HG03066 (cell line): Measurements from ENCODE around the gene URB2.
"Not testable (repeated sequence)": the region's sequence is repeated elsewhere in the genome, so short reads cannot be mapped to it uniquely, and the experiment has no call there.

Experiments
- ATAC-seq: cut with Tn5 transposase; IDR thresholded peaks from one replicate; pipeline ENCODE4 v1.9.1; 2021; ENCODE audit warnings: low read depth; ENCODE audit not compliant: unreplicated experiment

The URB2 gene

GRCh38 chr1:229625915-229626831 is at the start of gene URB2, which contains the start of gene TAF5L:
TSS of gene URB2 (plus strand) at chr1:229626247. CDS start at chr1:229627634, 1,387 bp downstream.
TSS of gene TAF5L (minus strand) at chr1:229626122. CDS start at chr1:229614482, 11,640 bp downstream.
- peak; percentile 73 for ATAC-seq

DNA sequence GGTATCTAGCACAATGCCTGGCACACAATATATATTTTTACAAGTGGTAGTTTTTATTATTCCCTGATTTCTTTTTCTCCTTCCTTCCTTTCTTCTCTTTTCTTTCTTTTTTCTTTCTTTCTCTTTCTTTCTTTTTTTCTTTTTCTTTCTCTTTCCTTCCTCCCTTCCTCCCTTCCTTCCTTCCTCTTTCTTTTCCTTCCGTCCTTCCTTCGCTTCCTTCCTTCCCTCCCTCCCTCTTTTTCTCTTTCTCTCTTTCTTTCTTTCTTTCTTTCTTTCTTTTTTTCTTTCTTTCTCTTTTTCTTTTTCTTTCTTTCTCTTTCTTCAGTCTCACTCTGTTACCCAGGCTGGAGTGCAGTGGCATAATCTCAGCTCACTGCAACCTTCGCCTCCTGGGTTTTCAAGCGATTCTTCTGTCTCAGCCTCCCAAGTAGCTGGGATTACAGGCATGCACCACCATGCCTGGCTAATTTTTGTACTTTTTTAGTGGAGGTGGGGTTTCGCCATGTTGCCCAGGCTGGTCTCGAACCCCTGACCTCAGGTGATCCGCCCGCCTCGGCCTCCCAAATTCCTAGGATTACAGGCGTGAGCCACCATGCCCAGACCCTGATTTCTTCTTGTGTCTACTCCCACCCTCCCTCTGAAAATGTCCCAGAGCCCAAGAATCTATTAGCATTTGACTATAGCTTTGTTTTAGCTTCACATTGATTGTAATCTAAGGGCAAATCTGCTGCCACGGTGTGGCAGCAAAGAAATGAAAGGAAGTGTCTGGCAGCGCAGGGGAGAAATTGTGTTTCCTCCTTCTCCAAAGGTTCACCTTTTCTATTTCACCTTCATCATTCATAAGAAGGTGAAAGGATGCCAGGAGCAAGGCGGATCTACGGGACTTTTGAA is 47.6 kb upstream of the URB2 start:
- ATAC-seq = peak; percentile 16

- peak; percentile 83 for ATAC-seq
Measured at GRCh38 chr1:229579059-229579673, 46.9 kb upstream of the URB2 start.

GRCh38 chr1:229581485-229581884 is 44.6 kb upstream of the URB2 start:
- ATAC-seq = no peak

GRCh38 chr1:229582011-229582694 is 43.9 kb upstream of the URB2 start:
- ATAC-seq = no peak

- no peak for ATAC-seq
Measured at GRCh38 chr1:229582715-229583114, 43.3 kb upstream of the URB2 start.

DNA sequence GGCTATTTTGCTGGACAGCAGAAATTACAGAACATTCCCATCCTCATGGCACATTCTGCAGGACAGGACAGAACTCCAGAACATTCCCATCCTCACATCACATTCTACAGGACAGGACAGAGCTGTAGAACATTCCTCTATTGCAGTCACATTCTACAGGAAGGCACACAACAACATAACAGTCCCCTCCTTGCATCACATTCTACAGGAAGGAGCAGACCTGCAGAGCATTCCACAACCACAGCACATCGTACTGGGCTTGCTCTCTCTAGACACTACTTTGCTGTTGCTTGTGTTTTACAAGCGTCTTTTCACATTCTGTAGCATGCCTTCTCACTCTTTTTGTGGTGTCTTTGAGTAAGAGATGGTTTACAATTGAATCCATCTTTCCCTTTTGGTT is 40.7 kb upstream of the URB2 start:
- ATAC-seq = no peak

GRCh38 chr1:229590119-229590518 is 35.9 kb upstream of the URB2 start:
- no peak for ATAC-seq

DNA sequence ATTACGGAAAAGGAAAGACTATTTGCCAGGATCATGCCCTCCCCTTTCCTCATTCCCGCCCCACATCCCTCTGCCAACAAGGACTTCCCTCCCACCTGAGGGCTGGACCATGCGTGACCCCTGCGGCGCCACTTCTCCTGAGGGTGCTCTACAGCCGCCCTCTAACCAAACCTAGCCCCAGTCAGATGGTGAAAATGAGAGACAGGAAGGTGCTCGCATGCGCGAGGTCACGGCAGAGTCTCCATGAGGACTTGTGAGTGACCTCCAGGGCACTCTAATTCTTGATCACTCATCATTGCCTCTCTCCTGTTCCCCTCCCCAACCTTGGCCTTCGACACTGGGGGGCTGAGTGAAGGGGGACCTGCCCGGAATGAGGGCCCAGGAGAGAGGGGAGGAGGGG is 32.2 kb upstream of the URB2 start:
- ATAC-seq = no peak

- no peak for ATAC-seq
Measured at GRCh38 chr1:229594227-229595008, 31.6 kb upstream of the URB2 start.

- ATAC-seq = not testable (repeated sequence)
Measured at GRCh38 chr1:229595876-229596275, 30.2 kb upstream of the URB2 start.

- ATAC-seq = no peak
Measured at GRCh38 chr1:229596925-229597699, 28.9 kb upstream of the URB2 start.

GRCh38 chr1:229597877-229598276 is 28.2 kb upstream of the URB2 start:
- ATAC-seq = no peak

DNA sequence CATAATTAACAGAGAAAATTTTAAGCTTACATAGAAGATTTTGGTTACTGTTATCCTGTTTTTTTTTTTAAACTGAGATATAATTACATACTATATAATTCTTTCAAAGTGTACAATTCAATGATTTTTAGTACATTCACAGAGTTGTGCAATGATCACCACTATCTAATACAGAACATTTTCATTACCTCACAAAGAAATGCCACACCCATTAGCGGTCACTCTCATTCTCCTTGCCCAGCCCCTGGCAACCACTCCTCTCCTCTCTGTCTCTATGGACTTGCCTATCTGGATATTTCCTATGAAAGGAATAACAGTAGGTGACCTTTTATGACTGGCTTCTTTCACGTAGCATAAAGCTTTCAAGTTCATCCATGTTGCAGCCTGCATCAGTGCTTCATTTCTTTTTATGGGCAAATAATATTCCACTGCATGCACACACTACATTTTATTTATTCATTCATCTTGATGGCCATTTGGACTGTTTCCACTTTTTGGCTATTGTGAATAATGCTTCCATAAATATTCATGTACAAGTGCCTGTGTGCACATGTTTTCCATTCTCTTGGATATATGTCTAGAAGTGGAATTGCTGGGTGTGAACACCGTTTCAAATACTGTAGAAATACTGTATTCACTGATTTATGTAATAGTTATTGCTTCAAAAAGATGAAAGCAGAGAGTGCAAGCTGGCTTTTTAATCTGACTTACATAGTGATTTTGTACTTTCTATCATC is 26.7 kb upstream of the URB2 start:
- no peak for ATAC-seq

DNA sequence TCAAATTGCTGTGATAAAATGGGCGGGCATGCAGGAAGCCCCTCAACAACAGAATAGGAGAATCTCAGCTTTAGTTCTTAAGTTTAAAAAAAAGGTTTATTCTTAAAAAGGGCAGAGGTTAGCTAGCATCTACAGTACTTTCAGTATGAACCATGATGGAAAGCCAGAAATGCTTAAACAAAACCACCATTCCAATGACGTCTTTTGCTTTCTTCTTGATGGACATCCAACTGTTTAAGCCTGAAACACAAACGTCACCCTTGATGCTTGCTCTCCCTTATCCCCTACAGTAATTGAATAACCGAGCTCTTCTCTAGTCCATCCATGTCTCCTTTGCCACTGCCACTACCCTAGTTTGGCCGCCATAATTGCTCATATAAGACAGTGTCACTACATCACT is 25.8 kb upstream of the URB2 start:
- ATAC-seq = no peak

GRCh38 chr1:229603371-229604005 is 22.6 kb upstream of the URB2 start:
- ATAC-seq = no peak

GRCh38 chr1:229607370-229607769 is 18.7 kb upstream of the URB2 start:
- ATAC-seq = no peak

DNA sequence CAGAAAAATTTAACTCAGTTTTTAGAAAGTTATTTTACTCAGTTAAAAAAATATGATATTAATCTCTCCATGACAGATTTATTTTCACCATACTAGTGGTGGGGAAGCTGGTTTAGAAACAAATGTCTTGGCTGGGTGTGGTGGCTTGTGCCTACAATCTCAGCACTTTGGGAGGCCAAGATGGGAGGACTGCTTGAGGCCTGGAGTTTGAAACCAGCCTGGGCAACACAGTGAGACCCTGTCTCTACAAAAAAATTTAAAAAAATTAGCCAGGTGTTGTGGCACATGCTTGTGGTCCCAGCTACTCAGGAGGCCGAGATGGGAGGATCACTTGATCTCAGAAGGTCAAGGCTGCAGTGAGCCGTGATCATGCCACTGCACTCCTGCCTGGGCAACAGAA is 17.5 kb upstream of the URB2 start:
- no peak for ATAC-seq
